ENCODE results near the gene OXNAD1.

GRCh38 chr3:16301507-16301906, 36.5 kb downstream of the OXNAD1 start:
- TF ChIP-seq EZH2 (IDR thresholded peaks at IDR 0.05) = no peak
- no peak for TF ChIP-seq POLR2AphosphoS5 (IDR thresholded peaks at IDR 0.05; ENCODE audit: borderline replicate concordance, low read depth, low read length)
- TF ChIP-seq FOXP2 (optimal IDR thresholded peaks at IDR 0.05; ENCODE audit: control extremely low read depth, extremely low read length, insufficient read depth) = no peak

Data from SK-N-MC (cell line).